Measurements from ENCODE around the gene PAIP2B. TPM values are rescaled to one million over a fixed set of nuclear protein-coding genes. Genes with fewer than 3 reads are reported as not detected.
A peak's percentile ranks its signal among the peaks of the same experiment; 100 is the strongest.

Gene PAIP2B
- total RNA-seq, 1 donor from 2014 or later: 25.1 TPM

GRCh38 chr2:71223767-71224333, 3.1 kb downstream of the PAIP2B start:
- peaks cover 4% of the 10 kb centered on the region for H3K36me3 Mint-ChIP-seq (ENCODE audit: insufficient read depth)

GRCh38 chr2:71220743-71221142, 6.2 kb downstream of the PAIP2B start:
- peaks cover 4% of the 10 kb centered on the region for H3K36me3 Mint-ChIP-seq (ENCODE audit: insufficient read depth)
- H3K4me1 Mint-ChIP-seq (ENCODE audit: low read depth): peaks cover 9% of the 10 kb centered on the region
- peaks cover 4% of the 10 kb centered on the region for H3K9me3 Mint-ChIP-seq (ENCODE audit: low read depth)
- no peak for DNase-seq (ENCODE audit: low spot score, unreplicated experiment)
- H3K27ac Mint-ChIP-seq: no peak overlapping the region
- no peaks in the 10 kb centered on the region for H3K27me3 Mint-ChIP-seq
- no peak overlapping the region for H3K4me3 Mint-ChIP-seq (ENCODE audit: low read depth)
- TF ChIP-seq CTCF (IDR thresholded peaks at IDR 0.05; ENCODE audit: unreplicated experiment): no peak

More at GRCh38 chr2:71223767-71224333, 3.1 kb downstream of the PAIP2B start:
- Mint-ChIP-seq H3K4me3 (ENCODE audit: low read depth) (no peak overlapping the region), H3K27me3 (no peaks in the 10 kb centered on the region), H3K4me1 (ENCODE audit: low read depth) (peaks cover 12% of the 10 kb centered on the region), H3K27ac (no peak overlapping the region), H3K9me3 (ENCODE audit: low read depth) (peaks cover 4% of the 10 kb centered on the region)
- DNase-seq (ENCODE audit: low spot score, unreplicated experiment): no peak
- TF ChIP-seq CTCF (IDR thresholded peaks at IDR 0.05; ENCODE audit: unreplicated experiment): peak; percentile 41

- peaks cover 4% of the 10 kb centered on the region for H3K9me3 Mint-ChIP-seq (ENCODE audit: low read depth)
- H3K36me3 Mint-ChIP-seq (ENCODE audit: insufficient read depth): peaks cover 1% of the 10 kb centered on the region
- no peak overlapping the region for H3K4me3 Mint-ChIP-seq (ENCODE audit: low read depth)
- no peaks in the 10 kb centered on the region for H3K27me3 Mint-ChIP-seq
- no peaks in the 10 kb centered on the region for H3K4me1 Mint-ChIP-seq (ENCODE audit: low read depth)
- no peak for TF ChIP-seq CTCF (IDR thresholded peaks at IDR 0.05; ENCODE audit: unreplicated experiment)
- no peak for DNase-seq (ENCODE audit: low spot score, unreplicated experiment)
- H3K27ac Mint-ChIP-seq: no peak overlapping the region
Observed at GRCh38 chr2:71216501-71216900, 10.4 kb downstream of the PAIP2B start.

GRCh38 chr2:71215447-71215846, 11.5 kb downstream of the PAIP2B start:
- Mint-ChIP-seq H3K4me1 (ENCODE audit: low read depth) (no peaks in the 10 kb centered on the region), H3K36me3 (ENCODE audit: insufficient read depth) (no peaks in the 10 kb centered on the region), H3K4me3 (ENCODE audit: low read depth) (no peak overlapping the region), H3K9me3 (ENCODE audit: low read depth) (peaks cover 4% of the 10 kb centered on the region), H3K27me3 (no peaks in the 10 kb centered on the region), H3K27ac (no peak overlapping the region)
- TF ChIP-seq CTCF (IDR thresholded peaks at IDR 0.05; ENCODE audit: unreplicated experiment): no peak
- DNase-seq (ENCODE audit: low spot score, unreplicated experiment): no peak

- no peak overlapping the region for H3K27ac Mint-ChIP-seq
- no peaks in the 10 kb centered on the region for H3K4me1 Mint-ChIP-seq (ENCODE audit: low read depth)
- DNase-seq (ENCODE audit: low spot score, unreplicated experiment): no peak
- H3K27me3 Mint-ChIP-seq: no peaks in the 10 kb centered on the region
- H3K36me3 Mint-ChIP-seq (ENCODE audit: insufficient read depth): peaks cover 2% of the 10 kb centered on the region
- no peaks in the 10 kb centered on the region for H3K9me3 Mint-ChIP-seq (ENCODE audit: low read depth)
- H3K4me3 Mint-ChIP-seq (ENCODE audit: low read depth): no peak overlapping the region
- TF ChIP-seq CTCF (IDR thresholded peaks at IDR 0.05; ENCODE audit: unreplicated experiment): no peak
Observed at GRCh38 chr2:71212336-71212735, 14.6 kb downstream of the PAIP2B start.

All from progenitor cell of endocrine pancreas (in vitro differentiated cells).